T follicular helper cell (primary cell): Measurements from ENCODE around the gene MCTP2.

Experiments
- DNase-seq: peaks from one replicate; pipeline ENCODE4 v3.0.0-alpha.2; 2020; ENCODE audit warnings: low read depth
- total RNA-seq, 2 experiments: gene quantifications; one replicate each; lab custom pipeline; 2026; lab: John Stamatoyannopoulos, UW

MCTP2 gene
- 12.6 to 28.9 reads per million in 2 experiments for total RNA-seq

- DNase-seq = peak; percentile 65
Observed at GRCh38 chr15:94230883-94231722, at the start of gene MCTP2. Gene MCTP2, plus strand, starts transcription at chr15:94231561. Its CDS starts 66,705 bp downstream, at chr15:94298266.

DNA sequence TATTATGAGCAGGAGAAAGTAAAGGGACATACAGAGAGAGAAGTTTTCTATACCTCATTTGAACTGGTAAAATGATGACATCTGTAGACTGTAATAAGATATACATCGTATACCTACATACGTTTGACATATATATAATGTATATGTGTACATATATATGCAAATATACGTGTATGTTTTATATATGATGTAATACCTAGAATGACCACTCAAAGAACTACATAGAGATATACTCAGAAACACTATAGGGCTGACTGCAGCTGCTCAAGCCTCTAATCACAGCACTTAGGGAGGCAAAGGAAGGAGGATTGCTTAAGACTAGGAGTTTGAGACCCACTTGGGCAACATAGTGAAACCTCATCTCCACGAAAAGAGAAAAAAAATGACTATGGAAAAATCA is 48.5 kb upstream of the MCTP2 start:
- DNase-seq = no peak

GRCh38 chr15:94185547-94186236 is 45.7 kb upstream of the MCTP2 start:
- no peak for DNase-seq

DNA sequence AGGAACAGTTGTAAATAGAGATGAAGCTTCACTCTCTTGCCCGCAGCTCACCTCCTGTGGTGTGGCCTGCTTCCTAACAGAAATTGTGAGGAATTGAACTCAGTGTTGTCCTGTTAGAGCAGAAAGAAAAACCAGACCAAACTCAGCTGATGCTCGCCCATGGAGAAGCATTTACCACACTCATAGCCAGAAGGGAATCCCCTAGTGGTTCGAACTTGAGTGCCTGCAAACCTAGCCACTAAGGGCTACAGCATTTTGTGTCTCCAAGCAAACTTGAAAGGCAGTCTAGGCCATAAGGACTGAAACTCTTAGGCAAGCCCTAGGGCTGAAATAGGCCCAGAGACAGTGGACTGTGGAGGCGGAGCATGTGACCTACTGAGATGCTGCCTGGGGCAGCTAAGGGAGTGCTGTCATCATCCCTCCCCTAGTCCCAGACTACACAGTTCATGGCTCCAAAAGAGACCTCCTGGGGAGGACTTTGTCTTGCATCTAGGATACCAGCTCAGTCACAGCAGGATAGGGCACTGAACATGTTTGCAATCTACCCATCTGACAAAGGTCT is 44.5 kb upstream of the MCTP2 start:
- no peak for DNase-seq

GRCh38 chr15:94193906-94194305 is 37.5 kb upstream of the MCTP2 start:
- DNase-seq = no peak

- DNase-seq = no peak
Observed at GRCh38 chr15:94196531-94196930, 34.8 kb upstream of the MCTP2 start.

GRCh38 chr15:94198633-94199032 is 32.7 kb upstream of the MCTP2 start:
- no peak for DNase-seq

DNA sequence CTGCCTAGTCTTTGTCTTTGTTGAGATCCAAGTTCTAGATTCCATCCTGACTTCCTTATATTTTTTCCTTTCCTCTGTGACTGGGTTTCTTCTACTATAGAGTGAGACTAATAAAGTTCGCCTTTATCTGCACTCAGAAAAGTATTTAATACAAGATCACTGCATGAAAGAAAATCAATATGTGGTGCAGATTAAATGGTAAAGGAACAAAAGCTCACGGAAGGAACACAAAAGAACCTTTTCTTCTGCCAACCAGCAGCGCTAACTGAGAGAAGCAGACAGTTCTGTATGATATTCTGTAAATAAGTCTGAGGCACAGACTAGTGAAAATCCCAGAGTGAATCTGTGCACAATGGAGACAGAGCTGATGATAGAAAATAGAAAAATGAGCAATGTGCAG is 31.6 kb upstream of the MCTP2 start:
- DNase-seq = no peak

- no peak for DNase-seq
Observed at GRCh38 chr15:94203306-94203705, 28.1 kb upstream of the MCTP2 start.

GRCh38 chr15:94205366-94205765 is 26.0 kb upstream of the MCTP2 start:
- DNase-seq = no peak

GRCh38 chr15:94206463-94207167 is 24.7 kb upstream of the MCTP2 start:
- DNase-seq = no peak

DNA sequence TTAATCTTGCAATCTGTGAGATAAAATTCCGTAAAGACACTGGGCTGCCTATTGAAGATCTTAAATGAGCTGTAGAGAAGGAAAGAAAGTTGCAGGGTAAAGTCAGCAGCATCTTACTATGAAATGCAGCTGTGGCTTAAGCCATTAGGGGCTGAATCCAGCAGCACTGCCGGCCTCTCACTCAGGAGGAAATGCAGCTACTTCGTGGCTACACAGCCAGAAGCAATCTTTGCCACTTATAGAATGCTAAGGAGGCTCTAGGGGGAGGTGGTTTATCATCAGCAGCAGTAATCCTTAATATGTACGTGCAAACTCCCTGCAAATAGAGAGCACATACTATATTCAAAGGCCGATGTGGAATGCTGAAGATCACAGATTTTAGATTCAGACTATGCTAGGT is 19.1 kb upstream of the MCTP2 start:
- no peak for DNase-seq

- no peak for DNase-seq
Observed at GRCh38 chr15:94225616-94226015, 5.7 kb upstream of the MCTP2 start.

- DNase-seq = no peak
Observed at GRCh38 chr15:94228611-94229010, 2.8 kb upstream of the MCTP2 start.

GRCh38 chr15:94229591-94230369 is 1.6 kb upstream of the MCTP2 start:
- DNase-seq = peak; percentile 12

DNA sequence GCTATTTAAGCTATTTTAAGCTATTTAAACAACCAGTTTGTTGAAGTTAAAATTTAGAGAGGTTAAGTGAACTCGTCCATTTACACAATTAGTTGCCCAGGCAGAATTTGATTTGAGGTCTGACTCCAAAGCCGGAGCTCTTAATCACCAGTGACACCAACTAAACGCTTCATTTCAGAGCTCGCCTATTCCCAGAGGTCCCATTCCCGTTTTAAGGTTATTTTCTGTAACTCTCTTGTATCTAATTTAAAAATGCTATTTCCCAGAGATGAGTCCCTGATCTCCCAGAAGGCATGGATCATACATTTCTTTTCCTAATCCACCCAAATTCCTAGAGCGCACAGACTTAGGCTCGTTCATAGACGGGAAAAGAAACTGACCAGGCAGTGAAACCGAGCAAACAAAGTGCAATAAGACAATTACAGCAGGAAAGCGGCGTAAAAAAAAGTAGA is 904 bp upstream of the MCTP2 start:
- DNase-seq = no peak

GRCh38 chr15:94231723-94232468 is 535 bp downstream of the MCTP2 start:
- no peak for DNase-seq

DNA sequence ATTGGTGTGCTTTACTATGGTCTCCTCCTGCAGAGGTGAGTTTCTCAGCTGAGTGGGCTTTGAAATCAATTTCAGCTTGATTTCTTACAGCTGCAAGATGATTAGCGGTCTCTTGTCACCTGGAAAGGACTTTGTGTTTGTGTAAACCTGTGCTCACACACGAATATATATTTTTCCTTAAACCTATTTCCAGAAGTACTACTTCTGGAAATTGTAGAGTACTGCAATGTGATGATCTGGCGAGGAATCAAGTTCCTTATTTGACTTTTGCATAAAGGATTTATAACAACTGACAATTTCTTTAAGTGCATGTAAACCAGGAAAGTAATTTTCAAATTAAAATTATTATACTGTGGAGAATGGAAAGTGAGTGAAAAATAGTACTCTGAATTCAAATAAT is 2.1 kb downstream of the MCTP2 start:
- no peak for DNase-seq

DNA sequence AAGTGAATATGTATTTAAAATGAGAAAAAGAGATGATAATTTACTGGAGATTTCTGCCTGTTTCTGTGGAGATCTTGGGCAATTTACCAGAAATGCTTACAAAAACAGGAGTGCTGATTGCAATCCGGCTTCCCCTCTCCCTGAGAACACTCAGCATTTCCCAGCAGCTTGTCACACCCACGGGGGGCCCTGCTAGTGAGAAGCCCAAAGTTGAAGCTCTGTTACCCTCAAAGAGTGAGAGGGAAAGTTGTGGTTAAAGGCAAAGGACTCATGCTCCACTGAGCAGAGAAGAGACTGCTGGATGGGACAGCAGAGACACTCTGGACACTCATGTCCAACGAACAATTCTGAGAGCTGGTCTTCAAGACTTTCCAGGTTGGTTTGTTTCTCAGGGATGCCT is 2.9 kb downstream of the MCTP2 start:
- no peak for DNase-seq

DNA sequence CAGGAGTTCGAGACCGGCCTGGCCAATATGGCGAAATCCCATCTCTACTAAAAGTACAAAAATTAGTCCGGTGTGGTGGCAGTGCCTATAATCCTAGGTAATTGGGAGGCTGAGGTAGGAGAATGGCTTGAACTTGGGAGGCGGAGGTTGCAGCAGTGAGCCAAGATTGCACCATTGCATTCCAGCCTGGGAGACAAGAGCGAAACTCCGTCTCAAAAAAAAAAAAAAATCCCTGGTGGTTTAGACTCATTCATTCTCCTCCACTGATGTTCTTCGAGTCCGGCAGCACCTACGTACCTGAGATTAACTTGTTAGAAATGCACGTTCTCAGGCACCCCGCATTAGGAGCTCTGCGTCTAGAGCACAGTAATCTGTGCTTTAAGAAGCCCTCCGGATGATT is 3.7 kb downstream of the MCTP2 start:
- no peak for DNase-seq

GRCh38 chr15:94235646-94236045 is 4.3 kb downstream of the MCTP2 start:
- DNase-seq = no peak
